Measurements from ENCODE around the gene TET1. TPM values are rescaled to one million over a fixed set of nuclear protein-coding genes. Genes with fewer than 3 reads are reported as not detected.
A peak's percentile ranks its signal among the peaks of the same experiment; 100 is the strongest.

Gene TET1
- total and polyA plus RNA-seq, 2 of the 13 experiments (the other 11 are each of a cell fraction or from before 2014, with no cell fraction given) = 6.9 to 7.3 TPM

DNA sequence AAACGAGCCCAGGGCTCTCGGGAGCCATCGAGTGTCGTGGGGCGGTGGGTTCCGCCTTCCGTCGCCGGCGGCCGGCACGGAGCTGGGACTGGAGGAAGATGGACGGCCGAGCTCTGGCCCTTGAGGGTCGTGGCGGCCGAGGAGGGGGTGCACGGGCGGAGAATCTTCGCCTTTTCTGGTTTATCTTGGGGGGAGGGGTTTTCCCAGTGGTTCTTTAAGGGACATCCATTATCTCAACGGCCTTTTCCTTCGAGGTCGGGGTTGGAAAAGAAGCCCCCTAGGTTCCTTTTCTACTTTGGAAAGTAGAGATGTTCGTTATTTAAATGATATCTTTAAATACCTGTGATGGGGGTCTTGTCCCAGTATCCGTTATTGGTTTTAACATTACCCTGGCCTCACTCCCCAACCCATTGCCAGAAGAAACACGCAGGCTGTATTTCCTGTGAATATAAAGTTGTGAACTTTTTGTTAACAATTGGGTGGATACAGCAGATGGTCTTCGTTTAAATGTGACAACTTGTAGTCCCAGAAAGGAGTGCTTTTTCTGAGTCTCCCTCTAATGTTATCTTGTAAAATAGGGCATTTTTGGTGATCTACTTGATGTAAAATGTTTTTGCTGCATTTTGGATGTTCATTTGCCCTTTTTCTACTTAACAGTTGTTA lies 161.7 kb downstream of the TET1 start (continued):
- TF ChIP-seq, protein P1, sequence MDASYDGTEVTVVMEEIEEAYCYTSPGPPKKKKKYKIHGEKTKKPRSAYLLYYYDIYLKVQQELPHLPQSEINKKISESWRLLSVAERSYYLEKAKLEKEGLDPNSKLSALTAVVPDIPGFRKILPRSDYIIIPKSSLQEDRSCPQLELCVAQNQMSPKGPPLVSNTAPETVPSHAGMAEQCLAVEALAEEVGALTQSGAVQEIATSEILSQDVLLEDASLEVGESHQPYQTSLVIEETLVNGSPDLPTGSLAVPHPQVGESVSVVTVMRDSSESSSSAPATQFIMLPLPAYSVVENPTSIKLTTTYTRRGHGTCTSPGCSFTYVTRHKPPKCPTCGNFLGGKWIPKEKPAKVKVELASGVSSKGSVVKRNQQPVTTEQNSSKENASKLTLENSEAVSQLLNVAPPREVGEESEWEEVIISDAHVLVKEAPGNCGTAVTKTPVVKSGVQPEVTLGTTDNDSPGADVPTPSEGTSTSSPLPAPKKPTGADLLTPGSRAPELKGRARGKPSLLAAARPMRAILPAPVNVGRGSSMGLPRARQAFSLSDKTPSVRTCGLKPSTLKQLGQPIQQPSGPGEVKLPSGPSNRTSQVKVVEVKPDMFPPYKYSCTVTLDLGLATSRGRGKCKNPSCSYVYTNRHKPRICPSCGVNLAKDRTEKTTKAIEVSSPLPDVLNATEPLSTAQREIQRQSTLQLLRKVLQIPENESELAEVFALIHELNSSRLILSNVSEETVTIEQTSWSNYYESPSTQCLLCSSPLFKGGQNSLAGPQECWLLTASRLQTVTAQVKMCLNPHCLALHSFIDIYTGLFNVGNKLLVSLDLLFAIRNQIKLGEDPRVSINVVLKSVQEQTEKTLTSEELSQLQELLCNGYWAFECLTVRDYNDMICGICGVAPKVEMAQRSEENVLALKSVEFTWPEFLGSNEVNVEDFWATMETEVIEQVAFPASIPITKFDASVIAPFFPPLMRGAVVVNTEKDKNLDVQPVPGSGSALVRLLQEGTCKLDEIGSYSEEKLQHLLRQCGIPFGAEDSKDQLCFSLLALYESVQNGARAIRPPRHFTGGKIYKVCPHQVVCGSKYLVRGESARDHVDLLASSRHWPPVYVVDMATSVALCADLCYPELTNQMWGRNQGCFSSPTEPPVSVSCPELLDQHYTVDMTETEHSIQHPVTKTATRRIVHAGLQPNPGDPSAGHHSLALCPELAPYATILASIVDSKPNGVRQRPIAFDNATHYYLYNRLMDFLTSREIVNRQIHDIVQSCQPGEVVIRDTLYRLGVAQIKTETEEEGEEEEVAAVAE (CRISPR knock-in tag; IDR thresholded peaks at IDR 0.05; ENCODE audit: borderline replicate concordance) = no peak
- TF ChIP-seq, protein P2, sequence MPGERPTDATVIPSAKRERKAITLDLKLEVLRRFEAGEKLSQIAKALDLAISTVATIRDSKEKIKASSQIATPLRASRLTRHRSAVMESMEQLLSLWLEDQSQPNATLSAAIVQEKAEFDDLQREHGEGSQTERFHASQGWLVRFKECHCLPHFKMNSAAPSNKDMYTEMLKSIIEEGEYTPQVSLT (CRISPR knock-in tag; IDR thresholded peaks at IDR 0.05; ENCODE audit: borderline replicate concordance, low read depth) = no peak
- TF ChIP-seq, protein P3, sequence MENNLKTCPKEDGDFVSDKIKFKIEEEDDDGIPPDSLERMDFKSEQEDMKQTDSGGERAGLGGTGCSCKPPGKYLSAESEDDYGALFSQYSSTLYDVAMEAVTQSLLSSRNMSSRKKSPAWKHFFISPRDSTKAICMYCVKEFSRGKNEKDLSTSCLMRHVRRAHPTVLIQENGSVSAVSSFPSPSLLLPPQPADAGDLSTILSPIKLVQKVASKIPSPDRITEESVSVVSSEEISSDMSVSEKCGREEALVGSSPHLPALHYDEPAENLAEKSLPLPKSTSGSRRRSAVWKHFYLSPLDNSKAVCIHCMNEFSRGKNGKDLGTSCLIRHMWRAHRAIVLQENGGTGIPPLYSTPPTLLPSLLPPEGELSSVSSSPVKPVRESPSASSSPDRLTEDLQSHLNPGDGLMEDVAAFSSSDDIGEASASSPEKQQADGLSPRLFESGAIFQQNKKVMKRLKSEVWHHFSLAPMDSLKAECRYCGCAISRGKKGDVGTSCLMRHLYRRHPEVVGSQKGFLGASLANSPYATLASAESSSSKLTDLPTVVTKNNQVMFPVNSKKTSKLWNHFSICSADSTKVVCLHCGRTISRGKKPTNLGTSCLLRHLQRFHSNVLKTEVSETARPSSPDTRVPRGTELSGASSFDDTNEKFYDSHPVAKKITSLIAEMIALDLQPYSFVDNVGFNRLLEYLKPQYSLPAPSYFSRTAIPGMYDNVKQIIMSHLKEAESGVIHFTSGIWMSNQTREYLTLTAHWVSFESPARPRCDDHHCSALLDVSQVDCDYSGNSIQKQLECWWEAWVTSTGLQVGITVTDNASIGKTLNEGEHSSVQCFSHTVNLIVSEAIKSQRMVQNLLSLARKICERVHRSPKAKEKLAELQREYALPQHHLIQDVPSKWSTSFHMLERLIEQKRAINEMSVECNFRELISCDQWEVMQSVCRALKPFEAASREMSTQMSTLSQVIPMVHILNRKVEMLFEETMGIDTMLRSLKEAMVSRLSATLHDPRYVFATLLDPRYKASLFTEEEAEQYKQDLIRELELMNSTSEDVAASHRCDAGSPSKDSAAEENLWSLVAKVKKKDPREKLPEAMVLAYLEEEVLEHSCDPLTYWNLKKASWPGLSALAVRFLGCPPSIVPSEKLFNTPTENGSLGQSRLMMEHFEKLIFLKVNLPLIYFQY (CRISPR knock-in tag; IDR thresholded peaks at IDR 0.05; ENCODE audit: borderline replicate concordance) = no peak
- no peak for TF ChIP-seq SATB2 (CRISPR knock-in tag; IDR thresholded peaks at IDR 0.05)
- TF ChIP-seq ZNF3 (CRISPR knock-in tag; IDR thresholded peaks at IDR 0.05) = no peak
- peak; percentile 73 for TF ChIP-seq CCDC6 (CRISPR knock-in tag; IDR thresholded peaks at IDR 0.05)
- TF ChIP-seq AHR (CRISPR knock-in tag; IDR thresholded peaks at IDR 0.05) = no peak
- TF ChIP-seq HOXA9 (CRISPR knock-in tag; IDR thresholded peaks at IDR 0.05; ENCODE audit: borderline replicate concordance) = no peak
- TF ChIP-seq HOXA3 (CRISPR knock-in tag; IDR thresholded peaks at IDR 0.05) = no peak
- no peak for TF ChIP-seq HNRNPH1 (optimal IDR thresholded peaks at IDR 0.05; ENCODE audit: low read depth, low read length)
- TF ChIP-seq, protein P4, sequence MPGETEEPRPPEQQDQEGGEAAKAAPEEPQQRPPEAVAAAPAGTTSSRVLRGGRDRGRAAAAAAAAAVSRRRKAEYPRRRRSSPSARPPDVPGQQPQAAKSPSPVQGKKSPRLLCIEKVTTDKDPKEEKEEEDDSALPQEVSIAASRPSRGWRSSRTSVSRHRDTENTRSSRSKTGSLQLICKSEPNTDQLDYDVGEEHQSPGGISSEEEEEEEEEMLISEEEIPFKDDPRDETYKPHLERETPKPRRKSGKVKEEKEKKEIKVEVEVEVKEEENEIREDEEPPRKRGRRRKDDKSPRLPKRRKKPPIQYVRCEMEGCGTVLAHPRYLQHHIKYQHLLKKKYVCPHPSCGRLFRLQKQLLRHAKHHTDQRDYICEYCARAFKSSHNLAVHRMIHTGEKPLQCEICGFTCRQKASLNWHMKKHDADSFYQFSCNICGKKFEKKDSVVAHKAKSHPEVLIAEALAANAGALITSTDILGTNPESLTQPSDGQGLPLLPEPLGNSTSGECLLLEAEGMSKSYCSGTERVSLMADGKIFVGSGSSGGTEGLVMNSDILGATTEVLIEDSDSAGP (CRISPR knock-in tag; IDR thresholded peaks at IDR 0.05; ENCODE audit: borderline replicate concordance) = 0 out of 2 replicates have a peak, but pooled peaks have one; percentile 43
- TF ChIP-seq JDP2 (CRISPR knock-in tag; IDR thresholded peaks at IDR 0.05; ENCODE audit: borderline replicate concordance) = no peak
- TF ChIP-seq XRCC5 (optimal IDR thresholded peaks at IDR 0.05; ENCODE audit: low read length) = no peak
- 0 out of 2 replicates have a peak, but pooled peaks have one; percentile 2 for TF ChIP-seq CHCHD3 (CRISPR knock-in tag; IDR thresholded peaks at IDR 0.05)
- no peak for TF ChIP-seq ZNF234 (CRISPR knock-in tag; conservative IDR thresholded peaks at IDR 0.05)
- TF ChIP-seq ZNF335 (CRISPR knock-in tag; IDR thresholded peaks at IDR 0.05) = no peak
- TF ChIP-seq EED (CRISPR knock-in tag; IDR thresholded peaks at IDR 0.05) = no peak
- no peak for TF ChIP-seq KDM1A (CRISPR knock-in tag; IDR thresholded peaks at IDR 0.05)
- TF ChIP-seq, protein P5, sequence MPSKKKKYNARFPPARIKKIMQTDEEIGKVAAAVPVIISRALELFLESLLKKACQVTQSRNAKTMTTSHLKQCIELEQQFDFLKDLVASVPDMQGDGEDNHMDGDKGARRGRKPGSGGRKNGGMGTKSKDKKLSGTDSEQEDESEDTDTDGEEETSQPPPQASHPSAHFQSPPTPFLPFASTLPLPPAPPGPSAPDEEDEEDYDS (CRISPR knock-in tag; IDR thresholded peaks at IDR 0.05) = no peak

Measured in HepG2 (cell line).